NB4 (cell line): Measurements from ENCODE around the gene HP1BP3.

ENCODE experiments used
- DNase-seq: peaks from one replicate; pipeline ENCODE4 v3.0.0; 2010; ENCODE audit warnings: low read depth
- H3K4me3 ChIP-seq: one replicate; pipeline ENCODE4 v1.5.1; 2011; ENCODE audit warnings: mild to moderate bottlenecking, low read depth, low read length, moderate library complexity
- MYC ChIP-seq: IDR thresholded peaks from 2 replicates; pipeline ENCODE4 v1.6.1; 2011; ENCODE audit warnings: low read depth, low read length
- POLR2A ChIP-seq: IDR thresholded peaks from 2 replicates; pipeline ENCODE4 v1.6.1; 2011; ENCODE audit warnings: mild to moderate bottlenecking; ENCODE audit not compliant: insufficient read length; ENCODE audit errors: extremely low read depth
- TF ChIP-seq, protein P1 (sequence below): IDR thresholded peaks from 2 replicates; pipeline ENCODE4 v1.6.1; 2011; ENCODE audit warnings: low read depth, low read length
- TF ChIP-seq, protein P2 (sequence below): IDR thresholded peaks from one replicate; pipeline ENCODE4 v1.5.1; 2012; ENCODE audit warnings: low read depth, low read length

HP1BP3 gene

DNA sequence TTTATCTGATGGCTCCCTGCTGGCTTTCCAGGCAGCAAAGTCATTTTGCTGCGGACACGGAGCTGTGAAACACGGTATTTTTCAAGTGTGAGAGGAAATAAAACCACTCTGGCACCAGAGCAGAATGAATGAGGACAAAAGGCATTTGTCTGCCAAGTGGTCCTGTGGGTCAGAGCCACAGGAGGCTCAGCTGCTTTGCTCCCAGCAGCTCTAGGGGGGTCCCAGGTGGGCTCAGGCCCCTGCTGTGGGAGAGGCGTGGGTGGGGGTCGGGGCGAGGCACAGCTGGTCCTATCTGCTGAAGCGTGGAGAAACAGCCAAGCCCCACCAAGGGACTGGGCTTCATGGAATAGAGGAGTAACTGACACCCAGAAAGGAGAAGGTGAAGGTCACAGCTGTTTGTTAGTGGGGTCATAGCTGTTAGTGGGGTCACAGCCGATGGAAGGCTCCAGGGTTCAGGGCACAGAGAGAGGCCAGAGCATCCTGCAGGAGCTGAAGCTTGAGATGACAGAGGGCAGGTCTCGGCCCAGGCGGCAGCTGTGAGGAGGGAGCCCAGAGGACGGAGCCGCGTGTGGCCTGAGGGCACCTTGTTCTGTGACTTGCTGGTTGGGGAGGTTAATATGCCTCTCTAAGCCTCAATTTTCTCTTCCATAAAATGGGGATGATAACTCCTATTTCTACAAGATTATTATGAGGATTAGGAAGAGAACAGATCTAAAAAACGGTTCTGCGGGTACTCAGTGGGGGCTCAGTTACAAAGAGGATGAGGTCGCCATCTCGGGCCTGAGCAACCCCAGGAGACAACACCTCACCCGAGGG, 76.4 kb downstream of the HP1BP3 start:
- DNase-seq = no peak
- no peak for TF ChIP-seq POLR2A

GRCh38 chr1:20709868-20710267, 77.2 kb downstream of the HP1BP3 start:
- TF ChIP-seq, protein P1, sequence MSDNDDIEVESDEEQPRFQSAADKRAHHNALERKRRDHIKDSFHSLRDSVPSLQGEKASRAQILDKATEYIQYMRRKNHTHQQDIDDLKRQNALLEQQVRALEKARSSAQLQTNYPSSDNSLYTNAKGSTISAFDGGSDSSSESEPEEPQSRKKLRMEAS = no peak
- TF ChIP-seq, protein P2, sequence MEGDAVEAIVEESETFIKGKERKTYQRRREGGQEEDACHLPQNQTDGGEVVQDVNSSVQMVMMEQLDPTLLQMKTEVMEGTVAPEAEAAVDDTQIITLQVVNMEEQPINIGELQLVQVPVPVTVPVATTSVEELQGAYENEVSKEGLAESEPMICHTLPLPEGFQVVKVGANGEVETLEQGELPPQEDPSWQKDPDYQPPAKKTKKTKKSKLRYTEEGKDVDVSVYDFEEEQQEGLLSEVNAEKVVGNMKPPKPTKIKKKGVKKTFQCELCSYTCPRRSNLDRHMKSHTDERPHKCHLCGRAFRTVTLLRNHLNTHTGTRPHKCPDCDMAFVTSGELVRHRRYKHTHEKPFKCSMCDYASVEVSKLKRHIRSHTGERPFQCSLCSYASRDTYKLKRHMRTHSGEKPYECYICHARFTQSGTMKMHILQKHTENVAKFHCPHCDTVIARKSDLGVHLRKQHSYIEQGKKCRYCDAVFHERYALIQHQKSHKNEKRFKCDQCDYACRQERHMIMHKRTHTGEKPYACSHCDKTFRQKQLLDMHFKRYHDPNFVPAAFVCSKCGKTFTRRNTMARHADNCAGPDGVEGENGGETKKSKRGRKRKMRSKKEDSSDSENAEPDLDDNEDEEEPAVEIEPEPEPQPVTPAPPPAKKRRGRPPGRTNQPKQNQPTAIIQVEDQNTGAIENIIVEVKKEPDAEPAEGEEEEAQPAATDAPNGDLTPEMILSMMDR = no peak
- TF ChIP-seq MYC = no peak
- TF ChIP-seq POLR2A = no peak

More for the DNA sequence above, 76.4 kb downstream of the HP1BP3 start:
- H3K4me3 ChIP-seq = no peak overlapping the region

DNA sequence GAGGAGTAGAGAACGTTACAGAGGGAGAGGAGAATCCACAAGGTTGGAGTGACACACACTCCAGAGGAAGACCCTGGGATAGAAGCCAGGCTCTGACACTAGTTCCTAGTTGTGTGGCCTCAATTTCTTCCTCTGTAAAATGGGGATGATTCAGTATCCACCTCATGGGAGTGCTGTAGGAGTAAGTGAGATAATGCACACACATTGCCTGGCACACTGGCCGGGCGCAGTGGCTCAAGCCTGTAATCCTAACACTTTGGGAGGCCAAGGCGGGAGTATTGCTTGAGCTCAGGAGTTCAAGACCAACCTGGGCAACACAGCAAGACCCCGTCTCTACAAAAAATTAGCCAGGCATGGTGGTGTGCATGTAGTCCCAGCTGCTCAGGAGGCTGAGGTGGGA, 78.2 kb downstream of the HP1BP3 start:
- TF ChIP-seq MYC = no peak
- TF ChIP-seq POLR2A = no peak
- TF ChIP-seq, protein P1 = no peak
- TF ChIP-seq, protein P2 = no peak
- no peak for DNase-seq

More at GRCh38 chr1:20709868-20710267, 77.2 kb downstream of the HP1BP3 start:
- no peak for DNase-seq
- no peak overlapping the region for H3K4me3 ChIP-seq

DNA sequence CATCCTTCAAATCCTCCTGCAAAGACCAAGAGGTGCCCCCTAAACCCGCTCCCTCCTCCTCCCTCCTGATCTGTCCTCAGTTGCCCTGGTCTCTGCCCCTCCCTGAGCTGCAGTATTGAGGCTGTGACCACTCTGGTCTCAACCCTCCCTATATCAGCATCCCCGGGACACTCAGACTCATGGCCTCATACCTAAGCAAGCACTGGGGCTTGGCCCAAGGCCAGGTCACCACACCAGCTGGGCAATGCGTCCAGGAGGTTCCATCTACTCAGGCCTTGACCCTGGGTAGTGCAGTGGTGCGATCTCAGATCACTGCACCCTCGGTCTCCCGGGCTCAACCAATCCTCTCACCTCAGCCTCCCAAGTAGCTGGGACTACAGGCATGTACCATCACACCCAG, 79.0 kb downstream of the HP1BP3 start:
- TF ChIP-seq, protein P1 = no peak
- TF ChIP-seq, protein P2 = no peak
- TF ChIP-seq POLR2A = no peak
- no peak for TF ChIP-seq MYC
- no peak for DNase-seq

More for the DNA sequence above, 78.2 kb downstream of the HP1BP3 start:
- no peak overlapping the region for H3K4me3 ChIP-seq

DNA sequence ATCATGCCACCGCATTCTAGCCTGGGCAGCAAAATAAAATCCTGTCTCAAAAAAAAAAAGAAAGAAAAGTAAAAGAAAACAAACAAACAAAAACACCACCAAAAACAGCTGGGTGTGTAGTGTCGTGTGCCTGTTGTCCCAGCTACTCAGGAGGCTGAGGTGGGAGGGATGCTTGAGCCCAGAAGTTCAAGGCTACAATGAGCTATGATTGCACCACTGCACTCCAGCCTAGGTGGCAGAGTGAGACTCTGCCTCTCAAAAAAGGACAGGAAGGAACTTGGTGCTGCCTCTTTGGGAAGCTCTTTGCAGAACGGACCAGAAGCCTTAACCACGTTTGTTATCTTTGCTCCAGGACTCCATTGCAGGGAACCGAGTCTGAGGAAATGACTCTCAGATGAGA, 80.3 kb downstream of the HP1BP3 start:
- no peak for DNase-seq
- H3K4me3 ChIP-seq = no peak overlapping the region
- TF ChIP-seq, protein P1 = no peak
- no peak for TF ChIP-seq POLR2A
- no peak for TF ChIP-seq MYC
- TF ChIP-seq, protein P2 = no peak

More for the DNA sequence above, 79.0 kb downstream of the HP1BP3 start:
- no peak overlapping the region for H3K4me3 ChIP-seq

DNA sequence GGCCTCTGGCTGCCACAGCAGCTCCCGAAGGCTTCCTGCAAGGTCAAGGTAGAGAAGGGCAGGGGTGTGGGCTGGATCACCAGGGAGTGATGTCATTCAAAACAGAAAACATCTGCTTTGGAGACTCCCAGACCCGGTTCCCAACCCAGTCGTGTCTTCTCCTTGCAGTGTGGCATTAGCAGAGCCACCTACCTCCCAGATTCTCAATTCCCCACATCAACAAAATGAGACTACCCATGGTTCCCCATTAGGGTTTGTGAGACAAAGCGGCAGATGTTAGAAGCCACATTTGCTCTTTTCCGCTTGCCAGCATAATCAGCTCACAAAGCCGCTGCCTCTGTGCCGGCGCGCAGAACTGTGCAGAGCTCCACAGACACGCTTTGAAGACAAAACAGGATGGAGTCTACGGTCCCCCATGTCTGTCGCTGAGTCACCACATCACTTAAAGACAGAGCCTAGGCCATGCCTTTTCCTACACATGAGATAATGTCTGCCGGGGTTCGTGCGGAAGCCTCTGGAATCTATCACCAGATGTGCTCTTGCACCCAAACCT, 81.8 kb downstream of the HP1BP3 start:
- no peak overlapping the region for H3K4me3 ChIP-seq
- TF ChIP-seq, protein P1 = no peak
- TF ChIP-seq POLR2A (no peak), MYC (no peak)
- TF ChIP-seq, protein P2 = no peak
- no peak for DNase-seq
